Peyer's patch (tissue), 4 donors: ENCODE measurements around the gene CACNG1.

ENCODE experiments used
- POLR2A ChIP-seq, 2 donors: fragments of 450-650 bp; IDR thresholded peaks; one replicate each; pipeline ENCODE4 v1.5.1; 2017; ENCODE audit warnings: antibody characterized with exemption in 2 of 2, mild to moderate bottlenecking in 2 of 2, moderate library complexity in 2 of 2
- TF ChIP-seq, protein P1 (sequence below), 6 experiments: fragments of 450-650 bp in 4 of 6; fragments of 200-600 bp in 2 of 6; sonication (generic) in 1 of 6; IDR thresholded peaks; one replicate each; pipeline ENCODE4 v1.5.1; 2017 to 2019; ENCODE audit warnings: antibody characterized with exemption in 6 of 6, mild to moderate bottlenecking in 3 of 6, moderate library complexity in 1 of 6

DNA sequence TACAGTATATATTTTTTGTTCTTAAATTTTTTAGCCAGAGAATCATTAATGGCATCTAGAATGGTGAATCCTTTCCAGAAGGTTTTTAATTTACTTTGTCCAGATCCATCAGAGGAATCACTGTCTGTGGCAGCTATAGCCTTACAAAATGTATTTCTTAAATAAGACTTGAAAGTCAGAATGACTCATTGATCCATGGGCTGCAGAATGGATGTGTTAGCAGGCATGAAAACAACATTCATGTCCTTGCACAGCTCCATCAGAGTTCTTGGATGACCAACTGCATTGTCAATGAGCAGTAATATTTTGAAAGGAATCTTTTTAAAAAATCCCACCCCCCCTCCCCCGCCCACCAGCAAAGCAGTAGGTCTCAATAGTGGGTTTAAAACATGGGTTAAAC lies 51.4 kb downstream of the CACNG1 start:
- TF ChIP-seq, protein P1, sequence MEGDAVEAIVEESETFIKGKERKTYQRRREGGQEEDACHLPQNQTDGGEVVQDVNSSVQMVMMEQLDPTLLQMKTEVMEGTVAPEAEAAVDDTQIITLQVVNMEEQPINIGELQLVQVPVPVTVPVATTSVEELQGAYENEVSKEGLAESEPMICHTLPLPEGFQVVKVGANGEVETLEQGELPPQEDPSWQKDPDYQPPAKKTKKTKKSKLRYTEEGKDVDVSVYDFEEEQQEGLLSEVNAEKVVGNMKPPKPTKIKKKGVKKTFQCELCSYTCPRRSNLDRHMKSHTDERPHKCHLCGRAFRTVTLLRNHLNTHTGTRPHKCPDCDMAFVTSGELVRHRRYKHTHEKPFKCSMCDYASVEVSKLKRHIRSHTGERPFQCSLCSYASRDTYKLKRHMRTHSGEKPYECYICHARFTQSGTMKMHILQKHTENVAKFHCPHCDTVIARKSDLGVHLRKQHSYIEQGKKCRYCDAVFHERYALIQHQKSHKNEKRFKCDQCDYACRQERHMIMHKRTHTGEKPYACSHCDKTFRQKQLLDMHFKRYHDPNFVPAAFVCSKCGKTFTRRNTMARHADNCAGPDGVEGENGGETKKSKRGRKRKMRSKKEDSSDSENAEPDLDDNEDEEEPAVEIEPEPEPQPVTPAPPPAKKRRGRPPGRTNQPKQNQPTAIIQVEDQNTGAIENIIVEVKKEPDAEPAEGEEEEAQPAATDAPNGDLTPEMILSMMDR (IDR thresholded peaks at IDR 0.05), result no peak
- TF ChIP-seq POLR2A (IDR thresholded peaks at IDR 0.05), result no peak
